22Rv1 (cell line): ENCODE results near the gene GGA1.
A peak's percentile ranks its signal among the peaks of the same experiment; 100 is the strongest.

Source experiments
- H3K27ac ChIP-seq: fragments of 450-650 bp; 2 replicates; pipeline ENCODE4 v1.5.1; 2017
- CTCF ChIP-seq: fragments of 450-650 bp; IDR thresholded peaks from 2 replicates; pipeline ENCODE4 v1.5.1; 2017; ENCODE audit warnings: mild to moderate bottlenecking
- ZFX ChIP-seq: fragments of 450-650 bp; IDR thresholded peaks from 2 replicates; pipeline ENCODE4 v1.6.1; 2017; ENCODE audit warnings: antibody characterized with exemption, borderline replicate concordance

GGA1 gene

GRCh38 chr22:37562049-37562875 lies 46.4 kb upstream of the GGA1 start:
- TF ChIP-seq ZFX, result no peak
- peak; percentile 54 for TF ChIP-seq CTCF
- H3K27ac ChIP-seq, result peak overlapping the region; percentile 86

GRCh38 chr22:37563153-37564081 lies 45.2 kb upstream of the GGA1 start:
- TF ChIP-seq ZFX (no peak), CTCF (no peak)
- H3K27ac ChIP-seq, result peak overlapping the region; percentile 86

GRCh38 chr22:37564111-37564711 lies 44.4 kb upstream of the GGA1 start:
- peak overlapping the region; percentile 86 for H3K27ac ChIP-seq
- no peak for TF ChIP-seq ZFX
- no peak for TF ChIP-seq CTCF

- H3K27ac ChIP-seq, result no peak overlapping the region
- no peak for TF ChIP-seq CTCF
- TF ChIP-seq ZFX, result no peak
Measured at GRCh38 chr22:37565830-37566229, 42.8 kb upstream of the GGA1 start.

- peak overlapping the region; percentile 51 for H3K27ac ChIP-seq
- TF ChIP-seq CTCF (no peak), ZFX (no peak)
Measured at GRCh38 chr22:37566329-37566837, 42.3 kb upstream of the GGA1 start.

- TF ChIP-seq CTCF (peak; percentile 94), ZFX (no peak)
- peak overlapping the region; percentile 51 for H3K27ac ChIP-seq
Measured at GRCh38 chr22:37566903-37567798, 41.5 kb upstream of the GGA1 start.
